ES-I3 (cell line): ENCODE measurements around the gene TTR.

ENCODE experiments used
- H3K36me3 ChIP-seq: 2 replicates; pipeline ENCODE4 v1.6.1; 2013; ENCODE audit warnings: mild to moderate bottlenecking, low read length, control low read depth, moderate library complexity; ENCODE audit not compliant: insufficient read depth
- H3K4me1 ChIP-seq: 2 replicates; pipeline ENCODE4 v1.6.1; 2013; ENCODE audit warnings: mild to moderate bottlenecking, control low read depth, low read length; ENCODE audit not compliant: insufficient read depth
- H3K9ac ChIP-seq: 2 replicates; pipeline ENCODE4 v1.6.1; 2013; ENCODE audit warnings: low read depth, mild to moderate bottlenecking, low read length, moderate library complexity
- H3K9me3 ChIP-seq: 2 replicates; pipeline ENCODE4 v1.6.1; 2013; ENCODE audit warnings: mild to moderate bottlenecking, low read length, moderate library complexity; ENCODE audit not compliant: control insufficient read depth, insufficient read depth

Gene TTR

GRCh38 chr18:31591628-31592027, at the start of gene TTR:
TSS of gene TTR (plus strand) at chr18:31591877. CDS start at chr18:31591903, 26 bp downstream.
- Histone ChIP-seq H3K9ac (no peak within 1 kb of the TSS), H3K4me1 (no peaks in the 10 kb centered on the region), H3K9me3 (no peaks in the 10 kb centered on the region), H3K36me3 (no peaks in the 10 kb centered on the region)

- Histone ChIP-seq H3K9ac (no peak overlapping the region), H3K36me3 (peaks cover 20% of the 10 kb centered on the region), H3K9me3 (no peaks in the 10 kb centered on the region), H3K4me1 (peaks cover 11% of the 10 kb centered on the region; the same call in 1 of the 2 replicates)
Observed at GRCh38 chr18:31546476-31546875, 45.2 kb upstream of the TTR start.

- Histone ChIP-seq H3K9ac (no peak overlapping the region), H3K36me3 (peaks cover 9% of the 10 kb centered on the region), H3K9me3 (no peaks in the 10 kb centered on the region), H3K4me1 (peaks cover 11% of the 10 kb centered on the region; the same call in 1 of the 2 replicates)
Observed at GRCh38 chr18:31548853-31549252, 42.8 kb upstream of the TTR start.

GRCh38 chr18:31549416-31549815, 42.3 kb upstream of the TTR start:
- Histone ChIP-seq H3K9me3 (no peaks in the 10 kb centered on the region), H3K4me1 (peaks cover 11% of the 10 kb centered on the region; the same call in 1 of the 2 replicates), H3K36me3 (peaks cover 9% of the 10 kb centered on the region)

GRCh38 chr18:31551883-31552282, 39.8 kb upstream of the TTR start:
- Histone ChIP-seq H3K4me1 (peaks cover 18% of the 10 kb centered on the region; the same call in 1 of the 2 replicates), H3K9me3 (no peaks in the 10 kb centered on the region), H3K36me3 (no peaks in the 10 kb centered on the region), H3K9ac (no peak overlapping the region)

More at GRCh38 chr18:31549416-31549815, 42.3 kb upstream of the TTR start:
- H3K9ac ChIP-seq, result no peak overlapping the region

- Histone ChIP-seq H3K4me1 (peaks cover 14% of the 10 kb centered on the region; the same call in 1 of the 2 replicates), H3K36me3 (no peaks in the 10 kb centered on the region), H3K9me3 (no peaks in the 10 kb centered on the region), H3K9ac (no peak overlapping the region)
Observed at GRCh38 chr18:31553800-31554199, 37.9 kb upstream of the TTR start.

- Histone ChIP-seq H3K9me3 (no peaks in the 10 kb centered on the region), H3K9ac (no peak overlapping the region), H3K36me3 (no peaks in the 10 kb centered on the region), H3K4me1 (0 out of 2 replicates have a peak, but pooled peaks cover 6% of the 10 kb centered on the region)
Observed at GRCh38 chr18:31554776-31555175, 36.9 kb upstream of the TTR start.

- H3K9me3 ChIP-seq, result no peaks in the 10 kb centered on the region
- H3K36me3 ChIP-seq, result no peaks in the 10 kb centered on the region
- H3K4me1 ChIP-seq, result 0 out of 2 replicates have a peak, but pooled peaks cover 6% of the 10 kb centered on the region
- H3K9ac ChIP-seq, result no peak overlapping the region
Observed at GRCh38 chr18:31555971-31556747, 35.5 kb upstream of the TTR start.

- Histone ChIP-seq H3K4me1 (0 out of 2 replicates have a peak, but pooled peaks cover 6% of the 10 kb centered on the region), H3K9me3 (no peaks in the 10 kb centered on the region), H3K36me3 (no peaks in the 10 kb centered on the region), H3K9ac (no peak overlapping the region)
Observed at GRCh38 chr18:31557446-31557845, 34.2 kb upstream of the TTR start.

GRCh38 chr18:31558567-31558966, 33.1 kb upstream of the TTR start:
- Histone ChIP-seq H3K9me3 (no peaks in the 10 kb centered on the region), H3K4me1 (0 out of 2 replicates have a peak, but pooled peaks cover 6% of the 10 kb centered on the region), H3K36me3 (no peaks in the 10 kb centered on the region), H3K9ac (no peak overlapping the region)

- H3K9me3 ChIP-seq, result no peaks in the 10 kb centered on the region
- H3K9ac ChIP-seq, result no peak overlapping the region
- H3K4me1 ChIP-seq, result no peaks in the 10 kb centered on the region
- H3K36me3 ChIP-seq, result no peaks in the 10 kb centered on the region
Observed at GRCh38 chr18:31562726-31563125, 29.0 kb upstream of the TTR start.

GRCh38 chr18:31563778-31564177, 27.9 kb upstream of the TTR start:
- Histone ChIP-seq H3K4me1 (no peaks in the 10 kb centered on the region), H3K36me3 (no peaks in the 10 kb centered on the region), H3K9me3 (no peaks in the 10 kb centered on the region), H3K9ac (no peak overlapping the region)

- H3K9ac ChIP-seq, result no peak overlapping the region
- no peaks in the 10 kb centered on the region for H3K4me1 ChIP-seq
- H3K9me3 ChIP-seq, result no peaks in the 10 kb centered on the region
- no peaks in the 10 kb centered on the region for H3K36me3 ChIP-seq
Observed at GRCh38 chr18:31565345-31565744, 26.3 kb upstream of the TTR start.

- Histone ChIP-seq H3K9me3 (no peaks in the 10 kb centered on the region), H3K36me3 (no peaks in the 10 kb centered on the region)
Observed at GRCh38 chr18:31565782-31566512, 25.7 kb upstream of the TTR start.

More at GRCh38 chr18:31565782-31566512, 25.7 kb upstream of the TTR start:
- no peaks in the 10 kb centered on the region for H3K4me1 ChIP-seq
- no peak overlapping the region for H3K9ac ChIP-seq
